PC-9 (cell line): Measurements from ENCODE around the gene ANXA3. TPM values are rescaled to one million over a fixed set of nuclear protein-coding genes. Genes with fewer than 3 reads are reported as not detected.

ENCODE experiments used
- BruUV-seq: library from RNA; stranded (reverse); fragments of 400-500 nt; replicated peaks from 2 replicates; lab custom pipeline; 2021; lab: Mats Ljungman, UMichigan
- CTCF ChIA-PET: fragments of 300-600 bp; sonication (Branson Sonifier 250); formaldehyde crosslinking; loops from one replicate; lab custom pipeline; 2022; ENCODE audit warnings: antibody characterized with exemption; lab: Charles Lee
- POLR2A ChIA-PET: fragments of 300-600 bp; sonication (Branson Sonifier 250); formaldehyde crosslinking; loops from one replicate; lab custom pipeline; 2022; ENCODE audit warnings: antibody characterized with exemption; ENCODE audit not compliant: unreplicated experiment; lab: Charles Lee
- DNase-seq, 2 experiments: peaks; one replicate each; pipeline versions ENCODE4 v3.0.0 to v3.0.0-alpha.2; 2015 to 2022; ENCODE audit warnings: mixed read lengths in 1 of 2
- H2AFZ ChIP-seq: fragments of 200-600 bp; sonication (generic); 2 replicates; pipeline ENCODE4 v1.8.1; 2017; ENCODE audit warnings: antibody characterized with exemption
- H3F3A ChIP-seq: fragments of 200-600 bp; sonication (generic); 2 replicates; pipeline ENCODE4 v1.8.1; 2017; ENCODE audit warnings: antibody characterized with exemption, mild to moderate bottlenecking, low read depth; ENCODE audit not compliant: insufficient read depth
- H3K27ac ChIP-seq: fragments of 200-600 bp; sonication (generic); 2 replicates; pipeline ENCODE4 v1.6.1; 2016; ENCODE audit warnings: mixed run types
- H3K27me3 ChIP-seq: fragments of 200-600 bp; sonication (generic); 2 replicates; pipeline ENCODE4 v1.6.1; 2016; ENCODE audit warnings: low read depth, mixed run types; ENCODE audit not compliant: insufficient read depth
- H3K36me3 ChIP-seq: fragments of 200-600 bp; sonication (generic); 2 replicates; pipeline ENCODE4 v1.6.1; 2016; ENCODE audit warnings: low read depth, mixed run types
- H3K4me1 ChIP-seq: fragments of 200-600 bp; sonication (generic); replicated peaks from 2 replicates; pipeline ENCODE4 v1.6.1; 2016; ENCODE audit warnings: mixed run types; ENCODE audit not compliant: insufficient read depth
- H3K4me2 ChIP-seq: fragments of 200-600 bp; sonication (generic); 2 replicates; pipeline ENCODE4 v1.6.1; 2017; ENCODE audit warnings: mixed run types
- H3K4me3 ChIP-seq: fragments of 200-600 bp; sonication (generic); 2 replicates; pipeline ENCODE4 v1.6.1; 2016; ENCODE audit warnings: mixed run types
- H3K79me2 ChIP-seq: fragments of 200-600 bp; sonication (generic); 2 replicates; pipeline ENCODE4 v1.6.1; 2017; ENCODE audit warnings: low read depth, mixed run types
- H3K9me2 ChIP-seq: fragments of 200-600 bp; sonication (generic); 2 replicates; pipeline ENCODE4 v1.8.1; 2017; ENCODE audit warnings: mild to moderate bottlenecking; ENCODE audit not compliant: insufficient read depth
- H3K9me3 ChIP-seq: fragments of 200-600 bp; sonication (generic); 2 replicates; pipeline ENCODE4 v1.8.1; 2016; ENCODE audit warnings: low read depth; ENCODE audit not compliant: insufficient read depth
- H4K20me1 ChIP-seq: fragments of 200-600 bp; sonication (generic); 2 replicates; pipeline ENCODE4 v1.8.1; 2017; ENCODE audit not compliant: insufficient read depth
- EZH2 ChIP-seq: fragments of 200-600 bp; sonication (generic); IDR thresholded peaks from 2 replicates; pipeline ENCODE4 v1.8.0; 2017; ENCODE audit warnings: antibody characterized with exemption, low read depth
- intact Hi-C: fragments of 100-400 bp; cut with micrococcal nuclease; formaldehyde crosslinking; loops from one replicate; pipeline ENCODE4 v1.10.0; 2022; ENCODE audit not compliant: unreplicated experiment
- total RNA-seq: library from RNA; stranded (reverse); gene quantifications from 2 replicates; pipeline ENCODE4 v1.2.3, GENCODE V29; 2021
- TF ChIP-seq, protein P1 (sequence below): fragments of 200-600 bp; sonication (generic); conservative IDR thresholded peaks from 2 replicates; pipeline ENCODE4 v1.6.1; 2017; ENCODE audit warnings: mixed run types, antibody characterized with exemption, mild to moderate bottlenecking, moderate library complexity

The ANXA3 gene
- total RNA-seq, 1 experiment from 2014 or later: 140 TPM

DNA sequence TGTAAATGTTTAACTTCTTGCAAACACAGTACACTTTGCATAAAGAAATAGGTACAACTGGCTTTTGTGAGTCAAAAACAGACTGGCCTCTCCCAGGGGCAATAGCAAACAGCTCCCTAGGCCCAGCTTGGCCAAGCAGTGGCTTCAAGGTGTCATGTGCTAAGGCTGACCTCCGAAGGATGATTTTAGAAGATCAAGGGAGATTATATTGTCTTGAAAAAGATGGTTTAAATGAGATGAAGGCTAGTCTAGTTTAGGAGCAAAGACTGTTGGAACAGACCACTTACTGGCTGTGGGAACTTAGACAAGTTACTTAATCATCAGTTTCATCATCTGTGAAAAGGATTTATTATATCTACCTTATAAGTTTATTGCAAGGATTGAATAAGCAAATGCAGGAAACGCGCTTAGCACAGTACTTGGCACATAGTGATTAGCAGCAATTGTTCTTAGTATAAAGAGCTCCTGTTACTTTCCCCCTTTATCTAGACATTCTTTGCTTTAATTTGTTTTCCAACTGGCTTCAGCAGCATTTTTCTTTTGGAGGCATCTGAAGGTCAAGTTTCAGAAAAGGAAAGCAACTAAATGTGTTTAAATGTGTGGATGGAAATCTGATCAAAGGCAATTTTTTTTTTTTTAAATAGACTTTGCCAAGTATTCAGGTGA is 17.2 kb downstream of the ANXA3 start:
- no peaks in the 10 kb centered on the region for H3K9me3 ChIP-seq
- ChIA-PET POLR2A (interaction anchor here (0.6 to 1.3 kb wide), 7 partner anchors 9 to 1496 kb away, joined by 4 to 21 read pairs (median 8); partner anchors contain the start of gene ANXA3), CTCF (interaction anchor here (0.5 kb wide), 1 partner anchor 285 kb away, joined by 3 read pairs; no protein-coding TSS in a partner anchor)
- H3K9me2 ChIP-seq: no peaks in the 10 kb centered on the region
- H3K36me3 ChIP-seq: peaks cover 26% of the 10 kb centered on the region
- TF ChIP-seq, protein P1, sequence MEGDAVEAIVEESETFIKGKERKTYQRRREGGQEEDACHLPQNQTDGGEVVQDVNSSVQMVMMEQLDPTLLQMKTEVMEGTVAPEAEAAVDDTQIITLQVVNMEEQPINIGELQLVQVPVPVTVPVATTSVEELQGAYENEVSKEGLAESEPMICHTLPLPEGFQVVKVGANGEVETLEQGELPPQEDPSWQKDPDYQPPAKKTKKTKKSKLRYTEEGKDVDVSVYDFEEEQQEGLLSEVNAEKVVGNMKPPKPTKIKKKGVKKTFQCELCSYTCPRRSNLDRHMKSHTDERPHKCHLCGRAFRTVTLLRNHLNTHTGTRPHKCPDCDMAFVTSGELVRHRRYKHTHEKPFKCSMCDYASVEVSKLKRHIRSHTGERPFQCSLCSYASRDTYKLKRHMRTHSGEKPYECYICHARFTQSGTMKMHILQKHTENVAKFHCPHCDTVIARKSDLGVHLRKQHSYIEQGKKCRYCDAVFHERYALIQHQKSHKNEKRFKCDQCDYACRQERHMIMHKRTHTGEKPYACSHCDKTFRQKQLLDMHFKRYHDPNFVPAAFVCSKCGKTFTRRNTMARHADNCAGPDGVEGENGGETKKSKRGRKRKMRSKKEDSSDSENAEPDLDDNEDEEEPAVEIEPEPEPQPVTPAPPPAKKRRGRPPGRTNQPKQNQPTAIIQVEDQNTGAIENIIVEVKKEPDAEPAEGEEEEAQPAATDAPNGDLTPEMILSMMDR: no peak
- TF ChIP-seq EZH2: no peak
- no peak overlapping the region for H3K4me3 ChIP-seq
- H3K4me1 ChIP-seq: peaks cover 68% of the 10 kb centered on the region
- H4K20me1 ChIP-seq: no peaks in the 10 kb centered on the region
- peaks cover 53% of the 10 kb centered on the region for H3F3A ChIP-seq
- peaks cover 45% of the 10 kb centered on the region for H3K79me2 ChIP-seq
- H3K27me3 ChIP-seq: no peaks in the 10 kb centered on the region
- intact Hi-C loops: loop anchor here (1.0 to 10.0 kb wide), 6 partner anchors 8 to 511 kb away; partner anchors contain the start of gene FRAS1
- TSS peak; percentile 6 for BruUV-seq
- H3K27ac ChIP-seq: peak overlapping the region; percentile 79
- no peak overlapping the region for H2AFZ ChIP-seq
- peak overlapping the region; percentile 63 for H3K4me2 ChIP-seq
- no peak for DNase-seq

DNA sequence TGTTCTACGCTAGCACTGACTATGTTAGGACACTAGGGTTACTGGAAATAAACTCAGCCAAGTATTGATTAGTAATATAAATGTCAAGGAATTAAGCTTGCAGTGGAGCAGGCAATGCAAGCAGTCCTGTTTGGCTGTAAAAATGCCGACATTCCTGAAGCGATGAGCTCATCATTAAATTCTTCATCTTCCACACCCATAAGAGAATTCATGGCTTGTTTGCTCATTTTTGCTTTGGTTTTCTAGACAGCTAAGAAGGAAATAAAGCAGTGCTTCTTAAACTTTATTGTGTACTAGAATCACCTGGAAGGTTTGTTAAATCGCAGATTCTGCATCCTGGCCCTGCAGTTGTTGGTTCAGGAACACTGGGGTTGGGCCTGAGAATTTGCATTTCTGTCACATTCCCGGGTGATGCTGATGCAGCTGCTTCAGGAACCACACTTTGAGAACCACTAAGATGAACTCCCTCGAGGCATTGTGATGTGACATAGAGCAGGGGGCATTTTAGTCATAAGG is 17.8 kb downstream of the ANXA3 start:
- H3K4me1 ChIP-seq: peaks cover 62% of the 10 kb centered on the region
- POLR2A ChIA-PET: interaction anchor here (0.6 to 1.3 kb wide), 7 partner anchors 9 to 1497 kb away, joined by 3 to 21 read pairs (median 8); partner anchors contain the start of gene ANXA3
- H3K9me2 ChIP-seq: no peaks in the 10 kb centered on the region
- H3K9me3 ChIP-seq: no peaks in the 10 kb centered on the region
- no peaks in the 10 kb centered on the region for H3K27me3 ChIP-seq
- peaks cover 47% of the 10 kb centered on the region for H3F3A ChIP-seq
- H3K36me3 ChIP-seq: peaks cover 26% of the 10 kb centered on the region
- no TSS peak for BruUV-seq
- H3K79me2 ChIP-seq: peaks cover 41% of the 10 kb centered on the region
- intact Hi-C loops: loop anchor here (1.0 to 10.0 kb wide), 6 partner anchors 9 to 512 kb away; partner anchors contain the start of gene FRAS1
- H3K4me3 ChIP-seq: 0 out of 2 replicates have a peak overlapping the region, but pooled peaks have one; percentile 25
- no peak for TF ChIP-seq EZH2
- TF ChIP-seq, protein P1: no peak
- peak overlapping the region; percentile 63 for H3K4me2 ChIP-seq
- peak; percentile 39 to 94 for DNase-seq
- H3K27ac ChIP-seq: peak overlapping the region; percentile 79
- no peak overlapping the region for H2AFZ ChIP-seq
- CTCF ChIA-PET: interaction anchor here (0.5 kb wide), 1 partner anchor 285 kb away, joined by 3 read pairs; no protein-coding TSS in a partner anchor
- H4K20me1 ChIP-seq: no peaks in the 10 kb centered on the region

DNA sequence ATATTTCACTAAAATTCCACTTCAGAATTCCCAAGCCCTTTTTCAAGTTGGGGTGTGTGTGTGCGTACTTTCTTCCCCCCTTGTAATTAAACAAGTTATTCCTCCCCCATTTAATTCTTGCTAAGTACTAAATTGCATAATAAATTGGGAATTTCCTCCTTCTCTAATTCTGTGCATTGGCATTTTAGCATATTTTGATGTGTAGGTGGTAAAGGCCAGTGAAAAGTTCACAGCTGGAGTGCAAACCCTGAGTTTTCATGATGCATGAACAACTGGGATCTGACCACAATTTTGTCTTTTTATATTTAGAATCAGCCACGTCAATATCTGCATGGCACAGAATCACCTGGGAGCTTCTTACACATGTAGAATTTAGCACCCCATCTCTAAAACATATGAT is 18.5 kb downstream of the ANXA3 start:
- Histone ChIP-seq H3K4me2 (peak overlapping the region; percentile 63), H3K36me3 (peaks cover 27% of the 10 kb centered on the region), H3K9me2 (no peaks in the 10 kb centered on the region), H3K27ac (peak overlapping the region; percentile 79), H3K4me3 (no peak overlapping the region), H3K27me3 (no peaks in the 10 kb centered on the region), H3F3A (peaks cover 40% of the 10 kb centered on the region), H4K20me1 (no peaks in the 10 kb centered on the region), H3K4me1 (peaks cover 55% of the 10 kb centered on the region), H3K79me2 (peaks cover 38% of the 10 kb centered on the region), H3K9me3 (no peaks in the 10 kb centered on the region), H2AFZ (no peak overlapping the region)
- no peak for TF ChIP-seq EZH2
- TF ChIP-seq, protein P1: no peak
- intact Hi-C loops: no loop called here
- POLR2A ChIA-PET: no interaction called here
- DNase-seq: no peak
- CTCF ChIA-PET: no interaction called here
- no TSS peak for BruUV-seq
